GM20000 (cell line): ENCODE measurements around the gene TMEM218.

Experiments
- DNase-seq: peaks from one replicate; pipeline ENCODE4 v3.0.0; 2012; ENCODE audit warnings: low spot score
- TF ChIP-seq, protein P1 (sequence below): IDR thresholded peaks from 2 replicates; pipeline ENCODE4 v1.5.1; 2012; ENCODE audit warnings: mild to moderate bottlenecking, control low read depth; ENCODE audit errors: extremely low read depth, missing control alignments

TMEM218 gene

DNA sequence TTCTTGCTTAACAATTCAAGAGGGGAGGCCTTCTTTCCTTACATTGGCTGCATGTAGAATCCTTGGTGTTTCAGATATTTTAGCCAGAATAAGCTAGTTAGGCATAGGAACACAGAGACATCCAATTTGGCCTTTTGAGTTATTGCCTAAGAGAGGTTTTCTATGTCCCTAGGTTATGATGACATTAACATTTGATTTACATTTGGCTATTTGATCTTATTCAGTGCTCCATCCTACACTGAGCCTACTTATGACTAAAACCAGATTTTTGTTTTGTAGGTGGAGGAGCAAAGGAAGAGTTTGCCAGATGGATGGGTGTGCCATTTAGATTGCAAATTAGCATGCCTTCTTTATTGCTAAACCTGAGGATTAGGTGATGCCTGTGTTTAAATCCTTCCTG, 59.4 kb downstream of the TMEM218 start:
- TF ChIP-seq, protein P1, sequence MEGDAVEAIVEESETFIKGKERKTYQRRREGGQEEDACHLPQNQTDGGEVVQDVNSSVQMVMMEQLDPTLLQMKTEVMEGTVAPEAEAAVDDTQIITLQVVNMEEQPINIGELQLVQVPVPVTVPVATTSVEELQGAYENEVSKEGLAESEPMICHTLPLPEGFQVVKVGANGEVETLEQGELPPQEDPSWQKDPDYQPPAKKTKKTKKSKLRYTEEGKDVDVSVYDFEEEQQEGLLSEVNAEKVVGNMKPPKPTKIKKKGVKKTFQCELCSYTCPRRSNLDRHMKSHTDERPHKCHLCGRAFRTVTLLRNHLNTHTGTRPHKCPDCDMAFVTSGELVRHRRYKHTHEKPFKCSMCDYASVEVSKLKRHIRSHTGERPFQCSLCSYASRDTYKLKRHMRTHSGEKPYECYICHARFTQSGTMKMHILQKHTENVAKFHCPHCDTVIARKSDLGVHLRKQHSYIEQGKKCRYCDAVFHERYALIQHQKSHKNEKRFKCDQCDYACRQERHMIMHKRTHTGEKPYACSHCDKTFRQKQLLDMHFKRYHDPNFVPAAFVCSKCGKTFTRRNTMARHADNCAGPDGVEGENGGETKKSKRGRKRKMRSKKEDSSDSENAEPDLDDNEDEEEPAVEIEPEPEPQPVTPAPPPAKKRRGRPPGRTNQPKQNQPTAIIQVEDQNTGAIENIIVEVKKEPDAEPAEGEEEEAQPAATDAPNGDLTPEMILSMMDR = no peak
- DNase-seq = no peak

DNA sequence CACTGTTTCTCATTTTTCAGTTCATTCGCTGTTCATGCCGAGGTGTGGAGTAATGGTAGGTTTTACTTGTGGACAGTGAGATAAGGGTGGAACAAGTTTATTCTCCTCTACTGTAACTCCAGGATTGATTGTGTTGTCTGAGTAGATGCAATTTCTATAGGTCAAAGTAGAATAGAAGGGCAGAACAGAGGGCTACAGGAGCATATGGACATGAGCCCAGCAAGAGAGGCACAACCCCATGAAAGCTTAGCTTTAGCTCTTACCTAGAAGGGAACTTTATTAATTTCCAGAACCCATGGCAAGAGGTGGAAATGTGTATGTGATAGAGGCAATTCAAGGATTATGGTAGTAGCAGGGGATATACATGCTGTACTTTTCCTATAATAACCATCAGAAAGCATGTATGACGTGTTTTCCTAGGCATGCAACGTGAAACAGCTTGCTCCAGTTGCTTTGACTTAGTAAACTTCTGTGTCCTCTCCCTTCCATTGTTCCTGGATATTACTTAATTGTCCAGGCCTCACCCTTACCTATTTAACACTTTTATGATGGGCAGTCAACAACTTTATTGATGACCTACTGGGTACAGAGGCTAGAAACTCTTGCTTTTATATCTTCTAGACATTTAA, 62.1 kb downstream of the TMEM218 start:
- no peak for DNase-seq
- TF ChIP-seq, protein P1 = no peak
